ENCODE data around the gene SARDH.

DNA sequence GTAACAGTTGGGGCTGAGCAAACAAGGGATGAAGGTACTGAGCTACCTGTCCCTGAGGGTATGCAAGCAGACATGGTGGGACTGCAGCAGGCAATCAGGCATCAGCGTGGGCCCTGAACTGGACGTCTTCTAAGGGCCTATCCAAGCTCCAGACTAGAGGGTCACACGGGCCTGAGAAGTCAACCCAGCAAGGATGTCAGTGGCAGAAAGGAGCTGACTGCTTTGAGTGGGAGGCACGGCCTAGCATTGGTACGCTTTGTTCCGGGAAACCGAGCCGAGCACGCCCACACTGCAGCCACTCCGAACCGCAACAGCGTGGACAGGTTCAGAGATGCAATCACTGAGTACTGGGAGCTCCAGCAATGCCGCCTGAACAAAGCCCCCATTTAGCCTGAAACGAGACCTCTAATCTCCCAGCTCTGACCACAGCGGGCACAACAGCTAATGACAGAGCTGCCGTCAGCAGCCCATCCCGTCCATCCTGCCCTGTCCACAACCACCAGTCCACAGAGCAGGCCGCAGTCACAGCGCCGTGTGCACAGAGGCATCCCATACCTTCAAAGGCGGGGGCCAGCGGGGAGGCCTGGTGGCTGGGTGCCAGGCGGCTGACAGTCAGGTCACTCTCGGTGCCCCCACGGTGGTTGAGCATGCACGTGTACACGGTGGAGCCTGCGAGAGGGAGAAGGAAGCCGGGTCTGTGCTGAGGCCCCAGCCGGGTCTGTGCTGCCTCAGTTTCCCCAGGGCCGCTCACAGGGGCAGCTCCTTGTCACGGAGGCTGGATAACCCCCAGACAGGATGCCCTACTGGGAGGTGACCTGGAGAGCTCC is 44.2 kb downstream of the SARDH start:
- TF ChIP-seq, protein P1, sequence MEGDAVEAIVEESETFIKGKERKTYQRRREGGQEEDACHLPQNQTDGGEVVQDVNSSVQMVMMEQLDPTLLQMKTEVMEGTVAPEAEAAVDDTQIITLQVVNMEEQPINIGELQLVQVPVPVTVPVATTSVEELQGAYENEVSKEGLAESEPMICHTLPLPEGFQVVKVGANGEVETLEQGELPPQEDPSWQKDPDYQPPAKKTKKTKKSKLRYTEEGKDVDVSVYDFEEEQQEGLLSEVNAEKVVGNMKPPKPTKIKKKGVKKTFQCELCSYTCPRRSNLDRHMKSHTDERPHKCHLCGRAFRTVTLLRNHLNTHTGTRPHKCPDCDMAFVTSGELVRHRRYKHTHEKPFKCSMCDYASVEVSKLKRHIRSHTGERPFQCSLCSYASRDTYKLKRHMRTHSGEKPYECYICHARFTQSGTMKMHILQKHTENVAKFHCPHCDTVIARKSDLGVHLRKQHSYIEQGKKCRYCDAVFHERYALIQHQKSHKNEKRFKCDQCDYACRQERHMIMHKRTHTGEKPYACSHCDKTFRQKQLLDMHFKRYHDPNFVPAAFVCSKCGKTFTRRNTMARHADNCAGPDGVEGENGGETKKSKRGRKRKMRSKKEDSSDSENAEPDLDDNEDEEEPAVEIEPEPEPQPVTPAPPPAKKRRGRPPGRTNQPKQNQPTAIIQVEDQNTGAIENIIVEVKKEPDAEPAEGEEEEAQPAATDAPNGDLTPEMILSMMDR (conservative IDR thresholded peaks at IDR 0.05), result no peak
- TF ChIP-seq EZH2 (IDR thresholded peaks at IDR 0.05; ENCODE audit: low read depth), result no peak

All from PC-9 (cell line).